GM18499 (cell line): Measurements from ENCODE around the gene KANK4.

ENCODE experiments used
- ATAC-seq: cut with Tn5 transposase; IDR thresholded peaks from one replicate; pipeline ENCODE4 v1.9.1; 2021; ENCODE audit warnings: moderate number of reproducible peaks; ENCODE audit not compliant: insufficient read depth, unreplicated experiment

KANK4 gene

DNA sequence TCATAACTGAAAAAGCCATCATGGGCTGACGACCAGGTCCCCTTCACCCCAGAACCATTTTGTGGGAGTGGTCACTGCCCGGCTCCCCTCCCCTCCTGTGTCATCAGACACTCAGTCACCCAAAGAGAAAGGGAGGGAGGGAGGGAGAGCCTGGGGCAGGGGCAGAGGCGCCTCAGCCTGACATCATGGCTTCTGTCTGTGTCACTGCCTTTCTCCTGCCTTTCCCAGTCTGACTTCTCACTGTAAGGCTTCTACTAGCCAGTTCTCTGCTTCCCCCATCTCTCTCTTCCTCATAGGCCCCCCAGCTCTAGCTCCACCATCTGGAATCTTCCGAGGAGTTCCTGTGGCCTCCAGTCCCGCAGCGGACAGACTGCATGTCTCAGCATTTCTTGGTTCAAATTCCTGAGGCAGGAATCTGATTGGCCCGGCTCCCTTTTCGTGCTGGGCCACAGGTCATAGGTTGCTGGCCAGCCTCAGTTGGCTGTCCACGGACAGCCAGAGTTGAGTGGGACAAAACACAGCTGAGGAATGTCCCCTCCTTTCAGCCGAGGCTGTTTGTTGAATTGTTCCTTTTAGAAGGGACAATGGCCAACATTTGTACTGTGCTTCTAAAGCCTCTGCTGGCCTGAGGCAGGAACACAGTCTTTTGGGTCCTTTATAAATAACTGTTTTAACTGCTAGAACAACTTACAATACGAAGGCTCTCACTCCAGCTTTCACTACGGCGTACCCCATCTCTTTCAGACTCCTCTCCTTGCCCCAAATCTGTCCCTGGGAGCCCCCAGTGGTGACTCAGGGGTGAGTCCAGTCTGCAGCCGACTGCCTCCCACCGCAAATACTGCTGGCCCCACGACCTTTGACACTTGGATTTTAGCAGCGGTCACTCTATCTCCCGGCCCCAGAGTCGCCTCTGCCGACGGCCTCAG, 18.7 kb upstream of the KANK4 start:
- no peak for ATAC-seq

- no peak for ATAC-seq
Measured at GRCh38 chr1:62336995-62337705, 17.9 kb upstream of the KANK4 start.

DNA sequence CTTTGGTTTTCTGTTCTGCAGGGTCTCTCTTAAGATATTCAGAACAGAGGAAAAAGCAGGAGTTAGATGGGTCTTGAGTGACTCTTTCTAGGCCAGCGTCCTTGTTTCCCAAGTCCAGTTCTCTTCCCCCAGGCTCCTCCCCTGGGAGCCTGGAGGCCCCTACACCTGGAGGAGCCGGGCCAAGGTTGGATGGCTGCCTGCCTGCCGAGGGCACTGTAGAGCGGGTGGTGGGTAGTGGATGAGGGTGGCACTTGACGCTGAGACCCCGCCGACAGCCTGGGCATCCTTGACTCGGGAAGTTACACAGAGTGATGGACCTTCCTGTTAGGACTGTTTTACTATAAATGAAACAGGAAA, 17.4 kb upstream of the KANK4 start:
- no peak for ATAC-seq

DNA sequence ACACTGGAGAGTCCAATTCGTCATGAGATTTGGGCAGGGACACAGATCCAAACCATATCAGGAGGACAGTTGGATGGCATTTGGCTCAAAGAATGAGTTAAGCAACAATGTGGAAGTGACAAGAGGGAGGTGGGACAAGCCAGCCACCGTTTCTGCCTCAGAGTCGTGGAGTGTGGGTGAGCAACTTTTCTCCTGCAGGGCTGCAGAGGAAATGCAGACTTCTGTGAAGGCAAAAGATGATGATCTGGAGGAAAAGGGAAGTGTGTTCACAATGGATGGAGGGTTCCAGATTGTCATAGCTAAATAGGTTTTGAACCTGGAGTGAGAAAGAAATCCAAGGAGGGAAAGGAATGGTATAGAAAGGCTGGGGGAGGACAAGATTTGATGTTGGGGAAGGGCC, 16.4 kb upstream of the KANK4 start:
- ATAC-seq: no peak

DNA sequence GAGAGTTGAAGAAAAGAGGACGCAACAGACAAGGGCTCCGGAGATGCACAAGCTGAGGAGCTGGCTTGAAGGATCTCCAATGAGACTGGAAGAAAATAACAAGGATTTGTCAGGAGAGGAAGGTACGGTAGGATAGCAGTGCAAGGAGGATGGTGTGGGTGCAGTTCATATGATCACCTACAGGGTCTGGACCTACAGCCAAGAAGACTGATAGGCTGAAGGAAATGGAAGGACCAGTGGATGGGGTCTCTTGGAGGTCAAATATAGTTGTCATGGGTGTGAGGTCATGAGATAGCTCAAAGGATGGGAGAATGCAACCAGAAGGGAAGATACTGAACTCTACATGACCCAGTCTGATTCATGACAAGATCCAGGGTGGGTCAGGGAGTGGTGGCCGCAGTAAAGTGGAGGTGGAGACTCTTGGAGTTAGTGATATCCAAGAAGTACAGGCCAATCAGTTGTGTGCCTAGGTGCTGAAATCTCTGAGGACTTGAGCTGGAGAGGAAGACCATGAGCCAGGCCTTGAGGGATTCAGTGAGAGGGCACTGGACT, 15.3 kb upstream of the KANK4 start:
- ATAC-seq: no peak

- no peak for ATAC-seq
Measured at GRCh38 chr1:62333441-62333840, 14.2 kb upstream of the KANK4 start.

DNA sequence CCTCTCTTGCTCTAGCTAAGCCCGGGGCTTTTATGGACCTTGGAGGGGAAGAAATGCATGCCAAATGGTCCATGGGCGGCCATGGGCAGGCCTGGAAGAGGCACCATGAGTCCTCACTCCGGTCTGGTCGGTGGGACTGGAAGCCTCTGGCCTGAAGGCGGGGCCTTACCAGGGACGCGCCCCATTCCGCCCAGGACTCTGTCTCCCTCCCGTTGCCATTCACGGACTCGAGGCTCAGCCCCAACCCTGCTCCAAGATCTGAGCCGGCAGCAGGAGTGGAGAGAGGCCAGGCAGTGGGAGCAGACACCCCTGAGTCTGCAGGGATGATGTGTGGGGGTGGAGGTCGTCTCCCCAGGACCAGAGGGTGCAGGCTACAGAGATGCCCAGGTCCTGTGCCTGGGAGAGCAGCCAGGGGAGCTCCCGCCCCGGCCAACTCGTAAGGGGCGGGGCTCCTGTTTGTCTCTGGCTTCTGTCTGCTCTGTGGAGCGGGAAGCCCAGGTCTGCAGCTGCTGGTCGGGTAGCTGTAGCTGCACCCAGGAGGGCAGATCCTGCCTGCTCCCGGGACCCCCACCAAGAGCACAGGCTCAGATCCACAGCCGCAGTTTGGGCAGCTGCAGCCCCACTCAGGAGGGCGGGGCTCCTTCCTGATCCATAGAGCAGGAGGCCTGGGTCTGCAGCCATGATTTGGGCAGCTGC, 8.3 kb upstream of the KANK4 start:
- no peak for ATAC-seq

- ATAC-seq: no peak
Measured at GRCh38 chr1:62325681-62326080, 6.4 kb upstream of the KANK4 start.

DNA sequence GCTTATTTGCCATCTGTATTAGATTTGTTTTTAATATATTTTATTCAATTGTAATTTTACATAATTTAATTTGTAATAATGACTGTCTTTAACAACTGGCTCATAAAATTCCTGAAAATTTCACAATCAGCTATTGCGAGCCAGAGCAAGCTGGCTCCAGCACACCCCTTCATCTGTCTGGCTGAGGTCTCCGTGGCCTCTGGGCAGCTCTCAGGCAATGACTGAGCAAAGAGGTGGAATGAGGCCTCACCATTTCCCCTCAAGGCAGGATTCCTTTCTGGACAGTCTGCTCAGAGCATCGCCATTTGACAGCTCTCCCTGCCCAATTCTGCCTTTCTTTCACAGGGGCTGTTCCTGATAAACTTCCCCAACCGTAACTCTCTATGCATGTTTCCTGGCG, 5.8 kb upstream of the KANK4 start:
- ATAC-seq: no peak

GRCh38 chr1:62321446-62321845, 2.2 kb upstream of the KANK4 start:
- no peak for ATAC-seq

DNA sequence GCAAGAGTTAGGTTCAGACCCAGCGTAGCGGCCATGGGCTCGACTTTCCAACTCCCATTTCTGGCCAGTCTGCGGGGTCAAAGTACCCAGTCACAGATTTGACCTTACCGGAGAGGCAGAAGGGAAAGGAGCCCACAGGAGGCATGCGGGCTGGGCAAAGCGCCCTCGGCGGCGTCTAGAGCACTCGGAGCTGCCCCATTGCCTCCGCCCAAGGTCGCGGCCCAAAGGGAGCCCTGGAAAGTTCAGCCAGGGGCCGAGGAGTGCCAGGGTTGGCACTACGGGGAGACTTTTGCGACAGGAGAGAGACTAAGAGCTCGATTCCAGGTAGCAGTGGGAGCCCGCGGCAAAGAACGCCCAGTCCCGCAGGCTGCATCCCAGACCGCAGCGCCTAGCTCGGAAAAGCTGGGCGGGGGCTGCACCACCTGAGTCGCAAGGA, 896 bp downstream of the KANK4 start:
- ATAC-seq: no peak

DNA sequence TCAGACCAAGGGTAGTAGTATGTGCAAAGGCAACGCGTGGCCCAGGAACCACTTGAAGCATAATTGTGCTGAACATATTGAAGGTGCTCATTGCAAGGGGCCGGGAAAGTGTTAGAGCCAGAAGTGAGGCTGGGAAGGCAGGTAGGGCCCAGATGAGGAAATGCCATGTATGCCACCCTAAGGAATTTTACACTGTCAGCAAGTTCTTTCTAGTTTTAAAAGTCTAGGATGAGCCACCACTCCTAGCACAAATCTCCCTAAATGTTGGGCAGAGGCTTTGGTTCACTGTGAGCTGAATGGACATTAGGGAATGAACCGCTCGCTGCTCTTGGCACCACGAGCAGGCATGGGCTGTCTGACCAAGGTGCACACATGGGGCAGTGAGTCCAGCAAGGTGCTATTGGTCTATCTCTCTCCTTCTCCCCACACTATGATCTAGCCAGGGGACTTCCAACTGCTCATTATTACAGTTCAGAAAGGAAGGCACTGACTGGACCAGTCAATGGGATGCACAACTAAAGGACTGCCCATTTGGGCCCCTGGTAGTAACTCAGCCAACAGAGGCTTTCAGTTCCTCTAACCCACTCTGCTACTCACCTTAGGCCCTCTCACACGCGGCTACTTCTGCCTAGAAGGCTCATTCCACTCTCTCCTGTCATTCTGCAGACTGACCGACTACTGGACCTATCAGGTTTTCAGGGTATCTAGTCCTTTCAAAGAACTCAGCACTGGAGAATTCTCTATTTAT, 2.0 kb downstream of the KANK4 start:
- no peak for ATAC-seq

- no peak for ATAC-seq
Measured at GRCh38 chr1:62316135-62316534, 3.1 kb downstream of the KANK4 start.

DNA sequence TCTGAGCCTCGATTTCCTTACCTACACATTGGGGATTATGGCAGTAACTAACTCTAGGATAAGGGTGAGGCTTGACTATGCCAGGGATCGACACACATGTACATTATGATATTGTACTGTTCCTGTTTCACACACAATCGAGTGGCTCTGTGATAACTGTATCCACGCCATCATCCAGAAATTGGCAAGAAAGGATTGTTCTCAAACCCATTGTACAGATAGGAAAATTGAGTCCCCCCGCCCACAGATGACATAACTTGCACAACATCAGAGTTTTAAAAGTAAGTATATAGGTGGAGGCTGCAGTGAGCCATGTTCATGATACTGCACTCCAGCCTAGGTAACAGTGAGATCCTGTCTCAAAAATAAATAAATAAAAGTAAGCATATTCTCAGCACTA, 3.8 kb downstream of the KANK4 start:
- no peak for ATAC-seq

GRCh38 chr1:62314454-62315350, 4.5 kb downstream of the KANK4 start:
- no peak for ATAC-seq

DNA sequence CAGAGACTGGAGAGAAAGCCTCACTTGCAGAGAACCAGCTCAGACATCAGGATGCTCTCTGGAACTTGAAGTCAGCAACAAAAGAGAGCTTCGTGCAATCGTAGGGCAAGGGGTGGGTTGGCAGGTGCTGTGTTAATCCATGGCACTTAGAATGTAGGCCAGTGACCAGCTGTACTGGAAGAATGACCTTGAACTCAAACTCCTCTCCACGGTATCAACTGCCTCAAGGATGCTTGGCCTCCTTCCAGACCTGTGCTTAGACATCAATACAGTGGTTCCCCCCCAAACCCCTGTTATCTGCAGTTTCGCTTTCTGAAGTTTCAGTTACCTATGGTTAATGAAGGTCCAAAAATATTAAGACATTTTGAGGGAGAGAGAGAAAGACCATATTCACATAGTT, 6.5 kb downstream of the KANK4 start:
- ATAC-seq: no peak

GRCh38 chr1:62311473-62311943, 7.7 kb downstream of the KANK4 start:
- ATAC-seq: no peak

- ATAC-seq: no peak
Measured at GRCh38 chr1:62309906-62310305, 9.3 kb downstream of the KANK4 start.

- no peak for ATAC-seq
Measured at GRCh38 chr1:62308606-62309005, 10.6 kb downstream of the KANK4 start.
